AG09309 (cell line): ENCODE measurements around the gene ZNF385D.

ENCODE experiments used
- DNase-seq: peaks from one replicate; pipeline ENCODE4 v3.0.0-alpha.2; 2010; ENCODE audit warnings: low read depth
- H3K4me3 ChIP-seq: 2 replicates; pipeline ENCODE4 v1.5.1; 2011; ENCODE audit warnings: mild to moderate bottlenecking, low read depth, low read length, moderate library complexity; ENCODE audit not compliant: control insufficient read depth
- TF ChIP-seq, protein P1 (sequence below): IDR thresholded peaks from 2 replicates; pipeline ENCODE4 v1.5.1; 2011; ENCODE audit warnings: mild to moderate bottlenecking, low read depth, low read length, inconsistent platforms; ENCODE audit not compliant: insufficient read depth, control insufficient read depth; ENCODE audit errors: missing control alignments

Gene ZNF385D

DNA sequence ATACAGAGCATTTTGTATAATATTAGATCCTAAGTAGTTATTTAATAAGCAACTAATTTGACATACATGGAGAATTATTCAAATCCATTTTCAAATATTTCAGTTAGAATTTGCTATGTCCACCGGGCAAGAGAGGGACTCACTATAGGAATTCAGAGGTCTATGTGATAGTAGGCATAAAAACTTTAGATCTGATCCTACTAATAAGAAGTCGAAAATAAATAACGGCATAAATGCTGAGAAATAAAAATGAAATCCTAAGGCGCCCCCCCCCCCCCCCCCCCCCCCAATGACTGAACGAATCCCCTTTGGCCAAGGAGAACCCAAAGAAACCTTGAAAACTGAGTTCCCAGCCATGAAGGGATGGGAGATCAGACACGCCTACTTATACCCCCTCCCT, 80.6 kb downstream of the ZNF385D start:
- no peak for DNase-seq
- TF ChIP-seq, protein P1, sequence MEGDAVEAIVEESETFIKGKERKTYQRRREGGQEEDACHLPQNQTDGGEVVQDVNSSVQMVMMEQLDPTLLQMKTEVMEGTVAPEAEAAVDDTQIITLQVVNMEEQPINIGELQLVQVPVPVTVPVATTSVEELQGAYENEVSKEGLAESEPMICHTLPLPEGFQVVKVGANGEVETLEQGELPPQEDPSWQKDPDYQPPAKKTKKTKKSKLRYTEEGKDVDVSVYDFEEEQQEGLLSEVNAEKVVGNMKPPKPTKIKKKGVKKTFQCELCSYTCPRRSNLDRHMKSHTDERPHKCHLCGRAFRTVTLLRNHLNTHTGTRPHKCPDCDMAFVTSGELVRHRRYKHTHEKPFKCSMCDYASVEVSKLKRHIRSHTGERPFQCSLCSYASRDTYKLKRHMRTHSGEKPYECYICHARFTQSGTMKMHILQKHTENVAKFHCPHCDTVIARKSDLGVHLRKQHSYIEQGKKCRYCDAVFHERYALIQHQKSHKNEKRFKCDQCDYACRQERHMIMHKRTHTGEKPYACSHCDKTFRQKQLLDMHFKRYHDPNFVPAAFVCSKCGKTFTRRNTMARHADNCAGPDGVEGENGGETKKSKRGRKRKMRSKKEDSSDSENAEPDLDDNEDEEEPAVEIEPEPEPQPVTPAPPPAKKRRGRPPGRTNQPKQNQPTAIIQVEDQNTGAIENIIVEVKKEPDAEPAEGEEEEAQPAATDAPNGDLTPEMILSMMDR: no peak
- H3K4me3 ChIP-seq: no peak overlapping the region

DNA sequence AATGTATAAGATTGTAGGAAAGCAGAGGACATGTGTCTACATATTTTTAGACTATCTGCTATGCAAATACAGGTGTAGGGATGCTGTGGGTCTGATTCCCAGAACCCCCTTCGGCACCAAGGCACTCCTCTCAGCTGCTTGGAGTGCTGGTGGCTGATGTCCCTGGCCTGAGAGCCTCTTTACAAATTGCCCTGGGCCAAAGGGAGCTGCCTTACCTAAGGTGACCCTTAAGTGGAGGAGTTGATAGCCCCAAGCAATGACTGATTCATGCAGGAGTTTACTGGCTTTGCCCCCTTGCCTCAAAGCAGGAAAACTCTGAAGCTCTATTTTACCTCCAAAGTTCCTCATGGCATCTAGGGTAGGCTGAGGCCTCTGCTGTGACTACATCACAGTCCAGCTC, 83.0 kb downstream of the ZNF385D start:
- H3K4me3 ChIP-seq: no peak overlapping the region
- TF ChIP-seq, protein P1: no peak
- no peak for DNase-seq

DNA sequence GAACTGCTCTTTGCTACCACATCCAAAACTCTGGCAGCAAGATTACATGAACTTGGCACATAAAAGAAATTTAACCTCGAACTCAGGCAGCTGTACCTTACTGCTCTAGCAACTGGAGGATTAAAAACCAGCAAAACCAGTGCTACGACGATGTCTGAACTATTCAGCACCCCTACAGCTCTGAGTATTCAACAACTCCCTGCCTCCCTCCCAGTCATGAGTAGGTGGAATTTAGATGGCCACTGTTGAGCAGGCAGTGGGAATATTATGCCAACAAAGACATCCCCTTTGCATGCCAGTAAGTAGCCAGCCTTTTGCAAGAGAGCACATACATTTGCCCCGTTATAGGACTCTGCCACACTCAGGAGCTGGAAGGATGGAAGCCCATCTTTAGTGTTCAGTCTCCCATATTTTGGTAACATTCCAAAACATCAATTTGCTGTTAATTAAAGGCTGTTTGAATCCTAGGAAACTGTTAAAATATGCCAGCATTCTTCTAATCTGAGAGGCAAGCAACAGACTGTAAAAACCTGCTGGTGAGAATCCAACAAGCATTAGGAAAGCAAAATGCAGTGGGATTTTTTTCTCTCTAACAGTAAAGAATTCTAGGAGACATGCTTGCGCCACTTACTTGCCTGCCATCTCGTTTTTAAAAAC, 85.4 kb downstream of the ZNF385D start:
- DNase-seq: no peak
- no peak overlapping the region for H3K4me3 ChIP-seq
- TF ChIP-seq, protein P1: no peak

DNA sequence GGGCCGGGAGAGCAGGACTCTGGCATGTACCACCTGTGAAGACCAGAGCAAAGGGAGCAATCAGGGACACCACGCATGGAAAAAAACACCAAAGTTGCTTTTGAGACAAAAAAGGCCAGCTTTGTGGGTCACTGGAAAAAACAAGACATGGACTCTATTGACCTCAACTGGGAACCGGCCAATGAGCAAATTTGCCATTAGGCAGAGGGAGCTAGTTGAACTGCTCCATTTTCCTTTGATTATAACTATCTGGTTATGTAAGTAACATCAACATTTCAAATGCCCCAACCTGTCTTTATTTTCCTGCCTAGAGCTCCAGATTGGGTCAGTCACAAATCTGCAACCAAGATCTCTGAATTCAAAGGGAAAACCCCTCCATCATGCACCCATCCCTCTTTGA, 86.0 kb downstream of the ZNF385D start:
- DNase-seq: no peak
- H3K4me3 ChIP-seq: no peak overlapping the region
- TF ChIP-seq, protein P1: no peak

DNA sequence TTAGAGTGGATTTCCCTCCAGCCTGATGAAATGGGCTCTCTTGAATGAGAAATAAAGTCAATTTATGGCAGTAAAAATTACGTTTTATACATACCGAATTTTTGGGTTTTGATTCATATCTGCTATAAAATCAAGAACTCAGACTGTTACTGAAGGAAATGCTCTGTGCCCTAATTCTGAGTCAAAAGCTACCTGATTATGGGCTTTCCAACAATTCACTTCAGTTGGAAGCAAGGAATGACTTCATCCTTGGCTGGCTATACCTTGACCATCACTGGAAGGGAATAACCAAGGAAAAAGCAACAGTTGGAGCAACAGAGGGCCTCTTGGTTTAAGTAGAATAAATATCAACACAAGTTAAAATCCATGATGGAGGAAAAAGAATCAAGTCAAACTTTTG, 88.6 kb downstream of the ZNF385D start:
- TF ChIP-seq, protein P1: no peak
- no peak for DNase-seq

DNA sequence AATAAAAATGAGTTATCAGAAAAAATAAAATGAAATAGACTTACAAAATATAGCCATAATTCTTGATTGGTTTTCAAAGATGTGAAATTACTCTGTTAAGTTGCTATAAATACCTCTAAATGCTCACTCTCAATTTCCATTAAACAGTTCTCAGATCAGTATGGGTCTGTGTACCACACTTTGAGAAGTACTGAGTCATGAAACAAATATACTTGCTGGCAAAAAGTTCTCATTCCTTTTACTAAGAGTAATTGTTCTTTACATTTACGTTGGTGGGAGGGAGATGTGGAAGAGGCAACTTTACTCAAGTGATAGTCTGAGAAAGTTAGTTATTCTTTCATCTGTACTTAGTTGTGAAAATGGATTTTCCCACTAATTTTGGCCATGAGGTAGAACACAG, 96.3 kb downstream of the ZNF385D start:
- TF ChIP-seq, protein P1: no peak
- no peak overlapping the region for H3K4me3 ChIP-seq
- peak; percentile 24 for DNase-seq

More for the DNA sequence above, 88.6 kb downstream of the ZNF385D start:
- no peak overlapping the region for H3K4me3 ChIP-seq
